ENCODE results near the gene LPCAT1. TPM values are rescaled to one million over a fixed set of nuclear protein-coding genes. Genes with fewer than 3 reads are reported as not detected.

Gene LPCAT1
- total RNA-seq, 1 donor from 2014 or later = 41.9 TPM

DNA sequence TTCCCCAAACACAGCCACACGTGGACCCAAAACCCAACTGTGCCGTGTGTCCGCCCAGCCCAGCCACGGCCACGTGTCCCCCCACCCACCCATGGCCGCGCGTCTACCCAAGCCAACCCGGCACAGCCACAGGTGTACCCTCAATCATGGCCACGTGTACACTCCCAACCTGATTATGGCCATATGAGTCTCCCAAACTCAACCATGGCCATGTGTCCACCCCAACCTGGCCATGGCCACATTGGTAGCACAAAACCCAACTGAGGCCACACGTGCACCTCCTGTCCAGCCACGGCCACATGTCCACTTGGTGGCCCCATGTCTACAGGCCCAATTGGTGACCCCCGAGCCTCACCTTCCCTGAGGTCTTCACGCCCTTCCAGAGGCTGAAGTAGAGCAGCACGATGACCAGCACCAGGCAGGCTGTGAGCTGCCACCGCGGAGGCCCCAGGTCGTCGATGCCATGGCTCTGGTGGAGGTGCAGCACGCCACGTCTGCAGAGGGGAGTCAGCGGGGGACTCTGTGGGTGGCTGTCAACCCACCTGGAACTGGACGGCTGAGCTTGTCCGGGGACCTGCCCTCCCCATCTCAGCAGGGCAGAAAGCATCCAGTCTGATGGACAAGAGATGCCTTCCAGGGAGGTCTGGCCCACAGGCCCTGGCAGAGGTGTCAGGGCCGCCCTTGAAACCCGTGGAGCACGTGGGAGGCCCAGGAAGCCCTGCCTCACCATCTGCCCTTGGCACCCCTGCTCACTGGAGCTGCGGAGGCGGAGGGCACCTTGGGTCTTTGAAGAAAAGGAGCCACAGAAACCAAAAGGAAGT lies 102.0 kb downstream of the LPCAT1 start:
- DNase-seq = no peak

DNA sequence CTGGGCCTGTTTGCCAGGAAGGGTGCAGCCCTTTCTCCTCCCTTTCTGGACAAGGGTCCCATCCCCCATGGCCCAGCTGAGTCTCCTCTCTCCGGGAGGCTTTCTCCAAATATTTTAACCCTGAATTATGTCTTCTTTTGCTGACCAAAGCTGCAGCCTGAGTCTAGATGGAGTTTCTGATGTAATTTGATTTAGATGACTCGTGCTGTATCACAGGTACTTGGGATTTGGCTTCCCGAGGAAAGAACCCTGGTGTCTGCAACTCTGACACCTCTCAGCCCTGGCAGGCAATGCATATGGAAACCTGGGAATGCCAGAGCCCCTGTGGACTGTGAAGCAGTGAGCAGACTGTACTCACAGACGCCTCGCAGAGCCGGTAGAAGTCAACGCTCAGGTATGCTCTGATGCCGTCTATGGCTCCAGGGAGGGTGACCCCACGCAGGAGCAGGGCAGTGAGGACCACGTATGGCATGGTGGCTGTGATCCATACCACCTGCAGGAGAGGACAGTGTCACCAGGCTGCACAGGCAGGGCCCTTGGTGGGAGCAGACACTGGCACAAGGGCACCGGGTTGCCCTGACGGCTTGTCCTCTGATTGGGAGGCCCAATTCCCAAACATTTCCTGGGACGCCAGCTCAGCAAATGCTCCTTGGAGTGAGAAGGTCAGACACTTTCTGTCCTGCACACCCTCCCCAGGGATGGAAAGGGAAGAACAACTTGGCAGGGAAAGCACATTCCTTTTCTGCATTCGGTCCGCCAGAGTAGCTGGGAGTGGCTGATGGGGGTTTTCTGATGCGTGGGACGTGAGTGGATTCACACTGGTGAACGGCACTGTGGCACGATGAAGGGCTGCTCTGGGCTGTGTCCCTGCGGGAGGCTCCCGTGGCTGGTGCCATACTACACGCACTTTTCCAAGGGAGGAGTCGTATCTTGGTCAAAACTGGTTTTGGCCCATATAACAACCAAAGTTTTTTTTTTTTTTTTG lies 103.3 kb downstream of the LPCAT1 start:
- DNase-seq = no peak

DNA sequence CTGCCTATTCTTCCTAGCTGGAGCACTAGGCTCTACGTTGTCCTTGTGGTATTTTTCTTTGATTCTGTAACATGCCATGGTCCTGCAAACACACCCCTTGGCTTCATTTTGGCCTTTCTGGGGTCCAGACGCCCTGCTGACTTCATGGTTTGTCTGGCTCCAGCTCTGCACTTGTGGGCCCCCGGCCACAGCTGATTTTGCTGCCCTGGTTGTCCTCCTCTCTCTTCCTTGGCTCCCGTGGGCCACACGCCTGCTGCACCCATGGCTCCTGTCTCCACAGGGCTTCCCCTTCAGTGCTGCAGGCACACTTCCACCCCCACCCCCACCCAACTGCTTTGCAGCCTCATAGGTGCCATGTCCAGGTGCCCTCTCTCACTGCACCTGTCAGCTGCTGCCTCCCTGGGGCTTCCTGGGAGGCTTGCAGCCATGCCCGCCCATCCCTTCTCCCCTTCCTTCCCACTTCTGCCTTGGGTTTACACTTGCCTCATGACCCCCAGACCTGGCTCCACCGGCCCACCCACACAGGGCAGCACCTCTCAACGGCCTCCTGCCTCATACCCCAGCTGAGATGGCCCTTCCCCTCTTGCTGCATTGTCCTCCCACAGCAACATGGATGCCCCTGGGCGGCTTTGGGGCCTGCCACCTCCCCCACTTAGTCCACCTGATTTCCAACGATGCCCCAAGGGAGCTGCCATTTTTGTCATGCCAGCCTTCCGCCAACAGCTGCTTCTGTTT lies 104.1 kb downstream of the LPCAT1 start:
- no peak for DNase-seq

DNA sequence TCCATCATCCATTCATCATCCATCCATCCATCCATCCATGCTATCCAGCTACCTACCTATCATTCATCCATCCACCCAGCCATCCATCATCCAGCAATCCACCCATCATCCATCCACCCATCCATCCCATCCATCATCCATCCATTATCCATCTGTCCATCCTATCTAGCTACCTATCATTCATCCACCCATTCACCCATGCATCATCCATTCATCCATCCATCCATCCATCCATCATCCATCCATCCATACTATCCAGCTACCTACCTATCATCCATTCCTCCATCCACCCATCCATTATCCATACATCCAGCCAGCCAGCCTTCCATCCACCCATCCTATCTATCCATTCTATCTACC lies 104.9 kb downstream of the LPCAT1 start:
- DNase-seq = no peak

DNA sequence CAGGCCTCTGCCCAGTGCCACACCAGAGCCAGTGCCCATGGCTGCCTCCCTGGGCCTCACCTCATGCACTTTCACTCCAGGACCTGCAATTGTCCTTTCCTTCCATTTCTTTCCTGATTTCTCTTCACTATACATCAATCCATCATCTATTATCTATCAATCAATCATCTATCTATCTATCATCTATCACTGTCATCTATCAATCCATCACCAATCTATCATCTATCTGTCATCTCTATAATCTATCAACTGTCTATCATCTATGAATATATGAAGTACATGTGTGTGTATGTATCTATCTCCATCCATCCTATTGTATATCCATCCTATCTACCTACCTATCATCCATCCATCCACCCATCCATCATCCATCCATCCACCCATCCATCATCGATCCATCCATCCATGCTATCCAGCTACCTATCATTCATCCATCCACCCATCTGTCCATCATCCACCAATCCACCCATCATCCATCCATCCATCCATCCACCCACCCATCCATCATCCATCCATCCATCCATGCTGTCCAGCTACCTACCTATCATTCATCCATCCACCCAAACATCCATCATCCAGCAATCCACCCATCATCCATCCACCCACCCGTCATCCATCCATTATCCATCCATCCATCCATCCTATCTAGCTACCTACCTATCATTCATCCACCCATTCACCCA lies 105.4 kb downstream of the LPCAT1 start:
- no peak for DNase-seq

DNA sequence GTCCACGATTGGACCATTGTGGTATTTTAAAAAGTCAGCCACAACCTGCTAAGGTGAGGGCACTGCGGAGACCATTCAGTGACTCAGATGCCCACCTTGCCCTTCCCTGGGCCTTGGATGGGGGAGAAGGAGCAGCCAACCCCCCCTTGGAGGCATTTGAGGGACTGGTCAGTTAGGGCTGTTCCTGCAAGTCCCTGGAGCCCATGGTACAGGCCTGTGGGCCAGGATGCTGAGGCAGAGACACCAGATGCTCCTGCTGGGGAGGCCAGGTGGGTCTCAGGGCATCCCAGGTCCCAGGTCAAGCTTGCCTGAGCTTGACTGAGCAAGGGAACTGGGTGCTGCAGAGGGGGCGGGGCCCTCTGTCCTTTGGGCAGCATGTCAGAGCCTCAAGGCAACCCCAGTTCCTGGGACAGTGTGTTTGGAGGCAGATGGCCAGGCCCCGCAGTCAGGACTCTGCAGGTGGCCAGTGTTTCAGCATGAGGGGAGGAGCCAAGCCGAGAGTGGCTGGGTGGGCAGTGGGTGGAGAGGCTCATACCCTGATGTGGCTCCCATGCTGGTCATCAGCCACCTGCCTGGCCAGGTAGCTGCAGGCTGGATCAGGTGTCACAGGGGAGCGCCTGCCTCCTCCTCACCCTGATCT lies 106.1 kb downstream of the LPCAT1 start:
- DNase-seq = no peak

DNA sequence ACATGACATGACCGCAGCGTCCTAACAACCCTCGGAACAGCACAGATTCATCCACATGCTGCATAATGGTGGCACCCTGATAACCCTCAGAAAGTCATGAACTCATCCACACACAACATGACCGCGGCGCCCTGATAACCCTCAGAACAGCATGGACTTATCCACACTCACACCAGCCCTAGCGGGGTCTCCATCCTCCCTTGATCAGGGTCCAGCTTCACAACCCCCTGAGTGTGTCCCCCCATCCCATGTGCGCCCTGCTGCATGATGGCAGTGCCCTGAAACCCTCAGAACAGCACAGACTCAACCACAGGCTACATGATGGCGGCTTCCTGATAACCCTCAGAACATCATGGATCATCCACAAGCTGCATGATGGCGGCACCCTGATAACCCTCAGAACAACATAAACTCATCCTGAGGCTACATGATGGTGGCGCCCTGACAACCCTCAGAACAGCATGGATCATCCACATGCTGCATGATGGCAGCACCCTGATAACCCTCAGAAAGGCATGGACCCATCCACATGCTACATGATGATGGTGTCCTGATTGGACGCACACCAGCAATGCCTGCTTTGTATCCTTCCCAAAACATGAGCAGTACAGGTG lies 106.8 kb downstream of the LPCAT1 start:
- no peak for DNase-seq

DNA sequence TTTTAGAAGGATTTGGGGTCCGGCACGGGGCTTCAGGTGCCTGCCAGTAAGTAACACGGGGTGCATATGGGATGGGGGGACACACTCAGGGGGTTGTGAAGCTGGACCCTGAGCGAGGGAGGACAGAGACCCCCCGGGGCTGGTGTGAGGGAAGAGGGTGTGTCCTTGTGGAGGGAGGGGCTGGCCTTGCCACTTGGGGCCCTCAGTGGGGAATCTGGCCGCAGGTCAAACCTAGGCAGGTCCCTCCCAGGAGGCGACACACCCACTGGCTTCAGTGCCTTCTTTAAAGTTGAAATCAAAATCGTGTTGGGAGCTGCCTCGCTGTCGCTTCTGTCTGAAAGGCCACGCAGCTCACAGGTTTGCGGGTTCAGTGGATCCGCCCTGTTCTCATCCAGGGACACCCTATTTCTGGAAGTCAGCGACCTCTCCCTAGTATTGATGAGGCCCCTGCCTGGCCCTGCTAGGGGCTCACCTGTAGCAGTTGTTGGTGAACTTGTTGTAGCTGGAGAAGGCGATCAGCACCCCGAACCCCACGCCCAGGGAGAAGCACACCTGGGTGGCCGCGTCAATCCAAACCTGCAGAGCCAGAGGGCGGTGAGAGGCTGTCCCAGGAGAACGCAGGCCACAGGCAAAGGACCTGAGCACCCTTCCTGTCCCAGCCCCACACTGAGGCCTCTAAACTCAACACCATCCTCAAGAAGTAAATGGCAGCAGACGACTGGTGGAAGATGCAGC lies 108.0 kb downstream of the LPCAT1 start:
- DNase-seq = no peak

DNA sequence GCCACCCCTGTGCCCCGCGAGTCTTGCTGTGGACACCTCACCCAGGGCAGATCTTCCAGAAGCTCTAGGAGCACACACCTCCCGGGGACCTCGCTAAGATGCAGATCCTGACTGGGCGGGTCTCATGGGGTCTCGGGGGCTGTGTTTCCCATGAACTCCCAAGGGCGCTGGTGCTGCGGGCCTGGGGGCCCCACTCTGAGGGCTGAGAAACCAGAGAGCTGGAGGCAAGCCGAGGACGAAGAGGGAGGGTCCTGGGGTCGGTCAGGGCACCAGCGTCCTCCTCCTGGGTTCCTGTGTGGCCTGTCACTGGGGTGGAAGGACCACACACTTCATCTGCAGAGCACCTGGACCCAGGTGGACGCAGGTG lies 108.7 kb downstream of the LPCAT1 start:
- no peak for DNase-seq

DNA sequence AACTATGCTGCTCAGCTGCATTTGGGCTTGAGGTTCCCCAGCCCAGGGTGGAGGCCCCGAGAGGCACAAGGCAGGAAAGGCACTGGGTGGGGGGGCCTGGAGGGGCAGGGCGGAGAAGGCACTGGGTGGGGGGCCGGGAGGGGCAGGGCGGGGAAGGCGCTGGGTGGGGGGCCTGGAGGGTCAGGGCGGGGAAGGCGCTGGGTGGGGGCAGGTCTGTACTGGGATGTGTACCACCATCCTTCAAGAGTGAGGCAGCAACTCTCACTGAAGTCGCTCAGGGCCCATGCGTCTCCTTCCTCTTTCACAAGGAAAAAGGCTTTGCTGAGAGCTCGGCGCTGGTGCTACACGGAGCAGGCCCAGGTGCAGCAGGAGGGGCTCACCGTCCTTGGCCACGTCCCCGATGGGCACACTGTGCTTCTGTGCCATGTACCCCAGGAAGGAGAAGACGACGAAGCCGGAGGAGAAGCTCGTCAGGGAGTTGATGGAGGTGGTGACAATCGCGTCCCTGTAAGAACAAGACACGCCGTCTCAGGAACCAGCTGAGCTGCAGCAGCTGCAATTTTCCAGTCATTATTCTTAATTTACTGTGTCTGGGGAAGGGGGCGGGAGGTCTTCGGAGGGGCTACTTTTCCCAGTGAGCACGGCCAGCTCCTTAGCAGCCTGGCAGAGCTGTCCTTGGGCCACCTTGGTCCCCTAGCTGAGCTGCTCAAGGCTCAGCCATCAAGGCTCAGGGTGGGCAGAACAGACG lies 109.3 kb downstream of the LPCAT1 start:
- DNase-seq = no peak

DNA sequence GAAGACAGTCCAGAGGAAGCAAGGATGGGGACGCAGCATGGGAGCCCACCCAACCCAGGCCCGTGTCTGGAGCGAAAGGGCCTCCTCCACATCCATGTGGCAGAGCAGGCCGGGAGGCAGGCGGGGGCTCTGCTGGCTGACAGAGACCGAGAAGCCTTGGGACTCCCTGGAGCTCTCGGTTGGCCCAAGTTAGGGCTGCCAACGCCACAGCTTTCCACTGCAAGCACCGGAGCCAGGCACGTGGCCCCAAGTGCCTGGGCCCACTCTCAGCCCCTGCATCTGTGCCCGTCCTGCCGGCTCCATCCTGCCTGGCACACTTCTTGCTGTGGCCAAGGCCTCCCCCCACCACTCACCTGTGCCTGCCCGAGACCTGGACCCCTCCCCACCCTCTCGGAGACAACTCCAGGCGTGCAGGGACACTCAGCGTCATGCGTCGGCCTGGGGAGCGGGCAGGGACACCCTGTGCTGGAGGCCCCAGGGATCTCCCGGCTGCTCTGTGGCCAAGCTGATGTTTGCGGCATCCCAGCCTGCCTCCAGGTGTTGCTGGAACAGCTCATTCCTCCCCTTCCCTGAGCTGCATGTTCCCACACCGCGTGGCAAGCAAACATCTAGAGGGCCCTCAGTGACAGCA lies 110.0 kb downstream of the LPCAT1 start:
- DNase-seq = no peak

DNA sequence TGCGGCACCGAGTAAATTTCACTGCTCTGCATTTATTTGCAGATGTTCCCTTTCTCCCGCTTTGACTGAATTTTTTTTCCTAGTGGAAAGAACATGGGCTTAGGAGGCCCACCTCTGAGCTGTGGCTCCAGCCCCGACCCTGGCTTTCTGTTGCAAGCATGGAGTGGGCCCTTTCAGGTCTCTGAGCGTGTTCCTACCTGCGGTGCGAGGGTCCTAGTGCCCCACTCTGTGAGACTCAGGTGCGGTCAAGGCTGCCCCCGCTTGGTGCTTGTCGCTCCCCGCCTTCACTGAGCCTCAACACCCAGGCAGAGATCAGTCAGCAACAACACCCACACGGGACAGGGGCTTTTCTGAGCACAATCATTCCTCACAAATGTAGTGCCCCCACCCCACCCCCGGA lies 110.5 kb downstream of the LPCAT1 start:
- no peak for DNase-seq

DNA sequence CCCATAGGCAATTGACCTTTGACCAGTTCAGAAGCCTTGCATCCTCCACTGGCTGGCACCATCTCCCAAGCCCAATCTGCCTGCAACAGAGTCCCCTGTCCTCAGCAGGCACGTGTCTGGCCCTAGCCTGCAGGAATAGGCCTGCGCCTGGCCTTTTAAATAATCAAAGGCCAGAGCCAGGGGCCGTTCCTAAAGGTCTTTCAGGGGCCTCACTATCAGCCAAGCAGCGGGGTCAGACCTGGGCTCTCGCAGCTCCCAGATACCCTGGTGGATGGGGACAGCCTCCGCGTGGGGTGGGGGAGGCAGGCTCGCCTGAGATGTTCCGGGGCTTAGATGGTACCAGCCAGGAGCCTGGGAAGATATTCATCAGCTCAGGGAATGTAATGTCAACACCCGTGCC lies 111.1 kb downstream of the LPCAT1 start:
- no peak for DNase-seq

DNA sequence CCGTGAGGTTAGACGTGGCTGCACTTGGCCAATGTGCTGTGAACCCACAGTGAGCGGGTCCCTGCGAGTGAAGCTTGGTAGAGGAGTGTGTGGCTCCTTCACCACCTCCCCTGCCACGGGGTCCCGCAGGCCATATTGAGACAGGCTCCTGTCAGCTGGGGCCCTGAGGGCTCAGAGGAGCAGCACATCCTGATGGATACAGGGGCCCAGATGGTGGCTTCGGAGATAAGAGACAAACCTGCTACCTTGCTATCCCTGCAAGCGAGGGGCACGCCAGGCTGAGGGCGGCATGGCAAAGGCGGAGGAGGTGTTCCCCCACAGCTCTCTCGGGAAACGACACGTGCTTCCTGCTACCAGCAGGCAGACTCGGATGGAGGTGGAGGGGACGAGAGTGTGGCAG lies 111.6 kb downstream of the LPCAT1 start:
- no peak for DNase-seq

Other genes starting within 250 kb of the LPCAT1 start
- gene TERT, start 228.9 kb downstream of the LPCAT1 start, total RNA-seq = 0.09 and 0.17 TPM in 2 replicates
- gene CLPTM1L, start 178.9 kb downstream of the LPCAT1 start, total RNA-seq = 234 and 315 TPM in 2 replicates
- gene SLC6A3, start 78.5 kb downstream of the LPCAT1 start, total RNA-seq = not detected in 2 replicates

Measured in dermis blood vessel endothelial cell (primary cell).